ENCODE results near the gene NAGLU.

Gene NAGLU

GRCh38 chr17:42536048-42536371 lies at the start of gene NAGLU:
Gene NAGLU, plus strand, starts transcription at chr17:42536241. Its CDS starts 32 bp downstream, at chr17:42536273.
- DNase-seq (ENCODE audit: low read depth in 2 of 2) = peak; percentile 64 to 83

GRCh38 chr17:42488032-42488431 lies 48.0 kb upstream of the NAGLU start:
- DNase-seq (ENCODE audit: low read depth in 2 of 2) = no peak

- no peak for DNase-seq (ENCODE audit: low read depth in 2 of 2)
These were observed 42.7 kb upstream of the NAGLU start for GRCh38 chr17:42493319-42493718.

- no peak for DNase-seq (ENCODE audit: low read depth in 2 of 2)
These were observed 41.4 kb upstream of the NAGLU start for GRCh38 chr17:42494673-42495072.

- DNase-seq (ENCODE audit: low read depth in 2 of 2) = no peak
These were observed 37.2 kb upstream of the NAGLU start for GRCh38 chr17:42498828-42499227.

GRCh38 chr17:42502091-42502490 lies 34.0 kb upstream of the NAGLU start:
- DNase-seq (ENCODE audit: low read depth in 2 of 2) = no peak

GRCh38 chr17:42502926-42503325 lies 33.1 kb upstream of the NAGLU start:
- no peak for DNase-seq (ENCODE audit: low read depth in 2 of 2)

- no peak for DNase-seq (ENCODE audit: low read depth in 2 of 2)
These were observed 28.4 kb upstream of the NAGLU start for GRCh38 chr17:42507671-42508070.

- DNase-seq (ENCODE audit: low read depth in 2 of 2) = no peak
These were observed 27.4 kb upstream of the NAGLU start for GRCh38 chr17:42508426-42509165.

- DNase-seq (ENCODE audit: low read depth in 2 of 2) = no peak
These were observed 26.6 kb upstream of the NAGLU start for GRCh38 chr17:42509409-42509808.

GRCh38 chr17:42509841-42510240 lies 26.2 kb upstream of the NAGLU start:
- no peak for DNase-seq (ENCODE audit: low read depth in 2 of 2)

GRCh38 chr17:42512246-42512645 lies 23.8 kb upstream of the NAGLU start:
- no peak for DNase-seq (ENCODE audit: low read depth in 2 of 2)

- no peak for DNase-seq (ENCODE audit: low read depth in 2 of 2)
These were observed 23.2 kb upstream of the NAGLU start for GRCh38 chr17:42512733-42513251.

GRCh38 chr17:42513686-42514085 lies 22.4 kb upstream of the NAGLU start:
- DNase-seq (ENCODE audit: low read depth in 2 of 2) = no peak

GRCh38 chr17:42514279-42514678 lies 21.8 kb upstream of the NAGLU start:
- no peak for DNase-seq (ENCODE audit: low read depth in 2 of 2)

- no peak for DNase-seq (ENCODE audit: low read depth in 2 of 2)
These were observed 21.2 kb upstream of the NAGLU start for GRCh38 chr17:42514867-42515266.

GRCh38 chr17:42517516-42517915 lies 18.5 kb upstream of the NAGLU start:
- DNase-seq (ENCODE audit: low read depth in 2 of 2) = peak; percentile 78 to 79

GRCh38 chr17:42518046-42518754 lies 17.8 kb upstream of the NAGLU start:
- DNase-seq (ENCODE audit: low read depth in 2 of 2) = no peak

- DNase-seq (ENCODE audit: low read depth in 2 of 2) = no peak
These were observed 17.1 kb upstream of the NAGLU start for GRCh38 chr17:42518755-42519545.

GRCh38 chr17:42519546-42520491 lies 16.2 kb upstream of the NAGLU start:
- no peak for DNase-seq (ENCODE audit: low read depth in 2 of 2)

- no peak for DNase-seq (ENCODE audit: low read depth in 2 of 2)
These were observed 15.5 kb upstream of the NAGLU start for GRCh38 chr17:42520540-42520951.
